Neural cell (in vitro differentiated cells): ENCODE measurements around the gene LRP2.

Experiments used
- EP300 ChIP-seq: fragments of 450-650 bp; conservative IDR thresholded peaks from 2 replicates; pipeline ENCODE4 v1.6.1; 2014; ENCODE audit warnings: antibody characterized with exemption, mild to moderate bottlenecking, moderate library complexity; ENCODE audit not compliant: poor library complexity, severe bottlenecking
- MXI1 ChIP-seq: fragments of 450-650 bp; conservative IDR thresholded peaks from 2 replicates; pipeline ENCODE4 v1.6.1; 2014; ENCODE audit warnings: antibody characterized with exemption, mild to moderate bottlenecking; ENCODE audit not compliant: poor library complexity, severe bottlenecking
- POLR2AphosphoS5 ChIP-seq: IDR thresholded peaks from 2 replicates; pipeline ENCODE4 v1.6.1; 2012
- RAD21 ChIP-seq: fragments of 450-650 bp; conservative IDR thresholded peaks from 2 replicates; pipeline ENCODE4 v1.6.1; 2014; ENCODE audit warnings: antibody characterized with exemption, mild to moderate bottlenecking, moderate library complexity
- TAF1 ChIP-seq: IDR thresholded peaks from 2 replicates; pipeline ENCODE4 v1.6.1; 2012; ENCODE audit warnings: low read depth
- TF ChIP-seq, protein P1 (sequence below): fragments of 450-650 bp; IDR thresholded peaks from 2 replicates; pipeline ENCODE4 v1.5.1; 2014; ENCODE audit warnings: antibody characterized with exemption, mild to moderate bottlenecking, moderate library complexity; ENCODE audit not compliant: poor library complexity, severe bottlenecking
- TF ChIP-seq, protein P2 (sequence below): IDR thresholded peaks from 2 replicates; pipeline ENCODE4 v1.6.1; 2012; ENCODE audit warnings: borderline replicate concordance

DNA sequence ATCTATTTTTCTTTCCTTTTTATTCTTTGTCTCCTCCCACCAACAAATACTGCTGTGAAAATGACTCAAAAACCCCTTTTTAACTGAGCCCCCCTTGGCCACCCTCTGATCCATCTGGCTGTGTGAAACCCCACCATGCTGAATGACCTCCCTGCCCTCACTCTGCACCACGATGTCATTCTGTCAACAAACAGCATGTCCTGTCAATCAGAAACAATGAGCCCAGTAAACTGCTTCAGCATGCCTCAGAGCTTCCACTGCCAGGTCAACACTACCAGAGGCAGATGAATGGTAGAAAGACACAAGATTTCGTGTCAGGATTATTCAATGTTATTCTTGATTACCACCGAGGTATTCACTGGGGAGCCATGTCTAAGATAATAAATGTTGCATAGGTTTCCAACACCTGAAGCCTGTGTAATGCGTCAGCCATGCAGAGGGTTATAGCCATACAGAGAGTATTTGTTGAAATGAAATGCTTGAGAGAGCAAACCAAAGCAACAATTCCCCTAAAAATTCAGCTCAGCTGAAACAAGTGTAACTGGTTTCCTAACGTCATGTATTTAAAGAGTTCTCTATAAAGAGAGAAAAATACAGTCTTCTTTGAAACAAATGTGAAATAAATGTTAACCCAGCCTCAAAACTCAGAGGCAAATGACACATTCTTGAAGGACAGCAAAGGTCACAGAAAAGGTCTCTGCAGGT, 76.7 kb downstream of the LRP2 start:
- TF ChIP-seq, protein P1, sequence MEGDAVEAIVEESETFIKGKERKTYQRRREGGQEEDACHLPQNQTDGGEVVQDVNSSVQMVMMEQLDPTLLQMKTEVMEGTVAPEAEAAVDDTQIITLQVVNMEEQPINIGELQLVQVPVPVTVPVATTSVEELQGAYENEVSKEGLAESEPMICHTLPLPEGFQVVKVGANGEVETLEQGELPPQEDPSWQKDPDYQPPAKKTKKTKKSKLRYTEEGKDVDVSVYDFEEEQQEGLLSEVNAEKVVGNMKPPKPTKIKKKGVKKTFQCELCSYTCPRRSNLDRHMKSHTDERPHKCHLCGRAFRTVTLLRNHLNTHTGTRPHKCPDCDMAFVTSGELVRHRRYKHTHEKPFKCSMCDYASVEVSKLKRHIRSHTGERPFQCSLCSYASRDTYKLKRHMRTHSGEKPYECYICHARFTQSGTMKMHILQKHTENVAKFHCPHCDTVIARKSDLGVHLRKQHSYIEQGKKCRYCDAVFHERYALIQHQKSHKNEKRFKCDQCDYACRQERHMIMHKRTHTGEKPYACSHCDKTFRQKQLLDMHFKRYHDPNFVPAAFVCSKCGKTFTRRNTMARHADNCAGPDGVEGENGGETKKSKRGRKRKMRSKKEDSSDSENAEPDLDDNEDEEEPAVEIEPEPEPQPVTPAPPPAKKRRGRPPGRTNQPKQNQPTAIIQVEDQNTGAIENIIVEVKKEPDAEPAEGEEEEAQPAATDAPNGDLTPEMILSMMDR: no peak
- TF ChIP-seq, protein P2, sequence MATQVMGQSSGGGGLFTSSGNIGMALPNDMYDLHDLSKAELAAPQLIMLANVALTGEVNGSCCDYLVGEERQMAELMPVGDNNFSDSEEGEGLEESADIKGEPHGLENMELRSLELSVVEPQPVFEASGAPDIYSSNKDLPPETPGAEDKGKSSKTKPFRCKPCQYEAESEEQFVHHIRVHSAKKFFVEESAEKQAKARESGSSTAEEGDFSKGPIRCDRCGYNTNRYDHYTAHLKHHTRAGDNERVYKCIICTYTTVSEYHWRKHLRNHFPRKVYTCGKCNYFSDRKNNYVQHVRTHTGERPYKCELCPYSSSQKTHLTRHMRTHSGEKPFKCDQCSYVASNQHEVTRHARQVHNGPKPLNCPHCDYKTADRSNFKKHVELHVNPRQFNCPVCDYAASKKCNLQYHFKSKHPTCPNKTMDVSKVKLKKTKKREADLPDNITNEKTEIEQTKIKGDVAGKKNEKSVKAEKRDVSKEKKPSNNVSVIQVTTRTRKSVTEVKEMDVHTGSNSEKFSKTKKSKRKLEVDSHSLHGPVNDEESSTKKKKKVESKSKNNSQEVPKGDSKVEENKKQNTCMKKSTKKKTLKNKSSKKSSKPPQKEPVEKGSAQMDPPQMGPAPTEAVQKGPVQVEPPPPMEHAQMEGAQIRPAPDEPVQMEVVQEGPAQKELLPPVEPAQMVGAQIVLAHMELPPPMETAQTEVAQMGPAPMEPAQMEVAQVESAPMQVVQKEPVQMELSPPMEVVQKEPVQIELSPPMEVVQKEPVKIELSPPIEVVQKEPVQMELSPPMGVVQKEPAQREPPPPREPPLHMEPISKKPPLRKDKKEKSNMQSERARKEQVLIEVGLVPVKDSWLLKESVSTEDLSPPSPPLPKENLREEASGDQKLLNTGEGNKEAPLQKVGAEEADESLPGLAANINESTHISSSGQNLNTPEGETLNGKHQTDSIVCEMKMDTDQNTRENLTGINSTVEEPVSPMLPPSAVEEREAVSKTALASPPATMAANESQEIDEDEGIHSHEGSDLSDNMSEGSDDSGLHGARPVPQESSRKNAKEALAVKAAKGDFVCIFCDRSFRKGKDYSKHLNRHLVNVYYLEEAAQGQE: peak; percentile 25
- TF ChIP-seq POLR2AphosphoS5 (peak; percentile 87), RAD21 (no peak), MXI1 (peak; percentile 47), TAF1 (no peak), EP300 (peak; percentile 90)
